ENCODE measurements around the gene FOXI2. TPM values are rescaled to one million over a fixed set of nuclear protein-coding genes. Genes with fewer than 3 reads are reported as not detected.

Gene FOXI2
- total RNA-seq, 1 donor from 2014 or later: not detected

GRCh38 chr10:127698886-127699285 is 38.1 kb upstream of the FOXI2 start:
- DNase-seq (ENCODE audit: low read depth): no peak

GRCh38 chr10:127699311-127699710 is 37.7 kb upstream of the FOXI2 start:
- DNase-seq (ENCODE audit: low read depth) (no peak), FAIRE-seq (no peak)
- TF ChIP-seq CTCF (IDR thresholded peaks at IDR 0.05; ENCODE audit: insufficient read depth, low read length, severe bottlenecking): no peak
- H3K4me3 ChIP-seq (ENCODE audit: low read depth, low read length): no peak overlapping the region
- no peaks in the 10 kb centered on the region for H3K36me3 ChIP-seq (ENCODE audit: control insufficient read depth, insufficient read depth, low read length)
- no peaks in the 10 kb centered on the region for H3K27me3 ChIP-seq (ENCODE audit: control insufficient read depth, insufficient read depth, low read length)

More at GRCh38 chr10:127698886-127699285, 38.1 kb upstream of the FOXI2 start:
- Histone ChIP-seq H3K4me3 (ENCODE audit: low read depth, low read length) (no peak overlapping the region), H3K27me3 (ENCODE audit: control insufficient read depth, insufficient read depth, low read length) (no peaks in the 10 kb centered on the region), H3K36me3 (ENCODE audit: control insufficient read depth, insufficient read depth, low read length) (no peaks in the 10 kb centered on the region)
- FAIRE-seq: no peak
- TF ChIP-seq CTCF (IDR thresholded peaks at IDR 0.05; ENCODE audit: insufficient read depth, low read length, severe bottlenecking): no peak

GRCh38 chr10:127702271-127702670 is 34.7 kb upstream of the FOXI2 start:
- no peaks in the 10 kb centered on the region for H3K36me3 ChIP-seq (ENCODE audit: control insufficient read depth, insufficient read depth, low read length)
- FAIRE-seq (no peak), DNase-seq (ENCODE audit: low read depth) (no peak)
- no peak overlapping the region for H3K4me3 ChIP-seq (ENCODE audit: low read depth, low read length)
- no peak for TF ChIP-seq CTCF (IDR thresholded peaks at IDR 0.05; ENCODE audit: insufficient read depth, low read length, severe bottlenecking)
- H3K27me3 ChIP-seq (ENCODE audit: control insufficient read depth, insufficient read depth, low read length): no peaks in the 10 kb centered on the region

GRCh38 chr10:127715249-127715648 is 21.7 kb upstream of the FOXI2 start:
- DNase-seq (ENCODE audit: low read depth) (no peak), FAIRE-seq (no peak)
- no peak for TF ChIP-seq CTCF (IDR thresholded peaks at IDR 0.05; ENCODE audit: insufficient read depth, low read length, severe bottlenecking)
- Histone ChIP-seq H3K4me3 (ENCODE audit: low read depth, low read length) (no peak overlapping the region), H3K36me3 (ENCODE audit: control insufficient read depth, insufficient read depth, low read length) (no peaks in the 10 kb centered on the region), H3K27me3 (ENCODE audit: control insufficient read depth, insufficient read depth, low read length) (no peaks in the 10 kb centered on the region)

- FAIRE-seq: no peak
- peak; percentile 49 for DNase-seq (ENCODE audit: low read depth)
- no peaks in the 10 kb centered on the region for H3K27me3 ChIP-seq (ENCODE audit: control insufficient read depth, insufficient read depth, low read length)
- no peaks in the 10 kb centered on the region for H3K36me3 ChIP-seq (ENCODE audit: control insufficient read depth, insufficient read depth, low read length)
- no peak overlapping the region for H3K4me3 ChIP-seq (ENCODE audit: low read depth, low read length)
- TF ChIP-seq CTCF (IDR thresholded peaks at IDR 0.05; ENCODE audit: insufficient read depth, low read length, severe bottlenecking): peak; percentile 11
Measured at GRCh38 chr10:127715782-127716378, 21.1 kb upstream of the FOXI2 start.

- H3K36me3 ChIP-seq (ENCODE audit: control insufficient read depth, insufficient read depth, low read length): no peaks in the 10 kb centered on the region
- no peaks in the 10 kb centered on the region for H3K27me3 ChIP-seq (ENCODE audit: control insufficient read depth, insufficient read depth, low read length)
- no peak for TF ChIP-seq CTCF (IDR thresholded peaks at IDR 0.05; ENCODE audit: insufficient read depth, low read length, severe bottlenecking)
- DNase-seq (ENCODE audit: low read depth) (no peak), FAIRE-seq (peak; percentile 43)
- H3K4me3 ChIP-seq (ENCODE audit: low read depth, low read length): no peak overlapping the region
Measured at GRCh38 chr10:127720142-127720541, 16.8 kb upstream of the FOXI2 start.

Measured in bronchial epithelial cell (primary cell).